Smooth muscle cell (in vitro differentiated cells): ENCODE data around the gene EYS. TPM values are rescaled to one million over a fixed set of nuclear protein-coding genes. Genes with fewer than 3 reads are reported as not detected.
"Not testable (repeated sequence)": the region's sequence is repeated elsewhere in the genome, so short reads cannot be mapped to it uniquely, and the experiment has no call there.

Experiments used
- DNase-seq: peaks from one replicate; lab custom pipeline; 2025; ENCODE audit not compliant: unreplicated experiment; lab: John Stamatoyannopoulos, UW
- H2AFZ ChIP-seq: fragments of 200-600 bp; sonication (generic); 2 replicates; pipeline ENCODE4 v1.6.0; 2016; ENCODE audit warnings: antibody characterized with exemption, low read depth, mild to moderate bottlenecking
- H3F3A ChIP-seq: fragments of 200-600 bp; sonication (generic); 2 replicates; pipeline ENCODE4 v1.6.0; 2017; ENCODE audit warnings: antibody characterized with exemption, low read depth
- H3K27ac ChIP-seq: fragments of 200-600 bp; sonication (generic); 2 replicates; pipeline ENCODE4 v1.5.1; 2016; ENCODE audit warnings: low read depth, mild to moderate bottlenecking
- H3K27me3 ChIP-seq: fragments of 200-600 bp; sonication (generic); 2 replicates; pipeline ENCODE4 v1.6.1; 2016; ENCODE audit warnings: low read depth, mild to moderate bottlenecking
- H3K36me3 ChIP-seq: fragments of 200-600 bp; sonication (generic); 2 replicates; pipeline ENCODE4 v1.5.1; 2016; ENCODE audit warnings: low read depth
- H3K4me1 ChIP-seq: fragments of 200-600 bp; sonication (generic); 2 replicates; pipeline ENCODE4 v1.5.1; 2016; ENCODE audit warnings: low read depth
- H3K4me2 ChIP-seq: fragments of 200-600 bp; sonication (generic); 2 replicates; pipeline ENCODE4 v1.6.0; 2016; ENCODE audit warnings: mild to moderate bottlenecking
- H3K4me3 ChIP-seq: fragments of 200-600 bp; sonication (generic); 2 replicates; pipeline ENCODE4 v1.5.1; 2016; ENCODE audit warnings: mild to moderate bottlenecking
- H3K79me2 ChIP-seq: fragments of 200-600 bp; sonication (generic); 2 replicates; pipeline ENCODE4 v1.6.0; 2016; ENCODE audit warnings: low read depth, mild to moderate bottlenecking
- H3K9ac ChIP-seq: fragments of 200-600 bp; sonication (generic); 2 replicates; pipeline ENCODE4 v1.6.0; 2016; ENCODE audit warnings: low read depth
- H3K9me3 ChIP-seq: fragments of 200-600 bp; sonication (generic); replicated peaks from 2 replicates; pipeline ENCODE4 v1.5.1; 2016; ENCODE audit warnings: low read depth
- H4K20me1 ChIP-seq: fragments of 200-600 bp; sonication (generic); 2 replicates; pipeline ENCODE4 v1.6.0; 2016; ENCODE audit warnings: low read depth
- CTCF ChIP-seq: fragments of 200-600 bp; sonication (generic); IDR thresholded peaks from 2 replicates; pipeline ENCODE4 v1.5.1; 2017; ENCODE audit warnings: borderline replicate concordance, mild to moderate bottlenecking, antibody characterized with exemption; ENCODE audit not compliant: insufficient read depth, poor library complexity, severe bottlenecking
- WGBS: methylation state at CpG from one replicate; pipeline ENCODE4 v1.1.7; 2016; ENCODE audit warnings: low lambda C conversion rate; 5-methylcytosine and 5-hydroxymethylcytosine counted together
- polyA plus RNA-seq: library from polyadenylated mRNA; unstranded; fragments of >200 nt; fragmentation: Nextera tagmentation; extraction: Ambion mirVana; gene quantifications from 2 replicates; pipeline ENCODE4 v1.2.1, GENCODE V29; 2016
- total RNA-seq: library from RNA; depleted of rRNA; stranded (reverse); fragments of >200 nt; gene quantifications from 2 replicates; pipeline ENCODE4 v1.2.3, GENCODE V29; 2014

EYS gene
- total and polyA plus RNA-seq, 2 experiments from 2014 or later, result 0.07 to 0.18 TPM

- Histone ChIP-seq H3K79me2 (no peaks in the 10 kb centered on the region), H3K4me2 (no peak overlapping the region), H3K4me1 (no peaks in the 10 kb centered on the region), H3F3A (no peaks in the 10 kb centered on the region), H3K27ac (no peak overlapping the region), H2AFZ (no peak overlapping the region), H3K4me3 (no peak overlapping the region), H3K36me3 (no peaks in the 10 kb centered on the region), H4K20me1 (no peaks in the 10 kb centered on the region), H3K9me3 (peaks cover 10% of the 10 kb centered on the region), H3K9ac (no peak overlapping the region), H3K27me3 (no peaks in the 10 kb centered on the region)
- 89% methylated on average over 5 of the region's 5 CpGs for WGBS
- no peak for DNase-seq
- no peak for TF ChIP-seq CTCF
Measured at GRCh38 chr6:63888416-63888815, 1818.6 kb downstream of the EYS start.

- H3K27me3 ChIP-seq, H3K9ac ChIP-seq, H3K4me3 ChIP-seq, DNase-seq, H3F3A ChIP-seq, H3K79me2 ChIP-seq, H3K36me3 ChIP-seq, H4K20me1 ChIP-seq, H3K4me2 ChIP-seq, H2AFZ ChIP-seq, H3K27ac ChIP-seq, H3K4me1 ChIP-seq: not testable (repeated sequence)
- WGBS, result 80% methylated on average over 1 of the region's 1 CpG
- peaks cover 10% of the 10 kb centered on the region for H3K9me3 ChIP-seq
Measured at GRCh38 chr6:63887804-63888203, 1819.2 kb downstream of the EYS start.

GRCh38 chr6:63887002-63887751, 1819.8 kb downstream of the EYS start:
- H3K9ac ChIP-seq, result no peak overlapping the region
- no peak overlapping the region for H3K27ac ChIP-seq
- H3K79me2 ChIP-seq, result no peaks in the 10 kb centered on the region
- WGBS, result 87% methylated on average over 5 of the region's 5 CpGs
- no peaks in the 10 kb centered on the region for H3F3A ChIP-seq
- H3K27me3 ChIP-seq, result no peaks in the 10 kb centered on the region
- no peak overlapping the region for H3K4me3 ChIP-seq
- no peak for DNase-seq
- H3K4me1 ChIP-seq, result no peaks in the 10 kb centered on the region
- H3K36me3 ChIP-seq, result no peaks in the 10 kb centered on the region
- no peak overlapping the region for H3K4me2 ChIP-seq
- H2AFZ ChIP-seq, result no peak overlapping the region
- TF ChIP-seq CTCF, result no peak
- H3K9me3 ChIP-seq, result peaks cover 10% of the 10 kb centered on the region
- H4K20me1 ChIP-seq, result no peaks in the 10 kb centered on the region

GRCh38 chr6:63886341-63886740, 1820.7 kb downstream of the EYS start:
- DNase-seq, result no peak
- Histone ChIP-seq H3K4me1 (peaks cover 4% of the 10 kb centered on the region), H3K9ac (no peak overlapping the region), H3K27me3 (no peaks in the 10 kb centered on the region), H3F3A (no peaks in the 10 kb centered on the region), H3K4me2 (no peak overlapping the region), H3K36me3 (no peaks in the 10 kb centered on the region), H2AFZ (no peak overlapping the region), H3K9me3 (peaks cover 10% of the 10 kb centered on the region), H4K20me1 (no peaks in the 10 kb centered on the region), H3K79me2 (no peaks in the 10 kb centered on the region), H3K4me3 (no peak overlapping the region), H3K27ac (no peak overlapping the region)
- WGBS, result 86% methylated on average over 3 of the region's 3 CpGs
- no peak for TF ChIP-seq CTCF
